ENCODE results near the gene CEBPG. TPM values are rescaled to one million over a fixed set of nuclear protein-coding genes. Genes with fewer than 3 reads are reported as not detected.
A peak's percentile ranks its signal among the peaks of the same experiment; 100 is the strongest.

The CEBPG gene
- total RNA-seq, 1 experiment from 2014 or later: 48.6 TPM

GRCh38 chr19:33388725-33389420 is 15.4 kb downstream of the CEBPG start:
- peaks cover 4% of the 10 kb centered on the region for H3K36me3 ChIP-seq (ENCODE audit: insufficient read depth, low read length, poor library complexity, severe bottlenecking)
- no peaks in the 10 kb centered on the region for H3K27me3 ChIP-seq (replicated peaks; ENCODE audit: insufficient read depth, low read depth, low read length, poor library complexity)
- H3K4me1 ChIP-seq (ENCODE audit: insufficient read depth, low read length, poor library complexity, severe bottlenecking): peaks cover 13% of the 10 kb centered on the region
- H3K4me3 ChIP-seq (ENCODE audit: low read depth, low read length, poor library complexity, severe bottlenecking): no peak overlapping the region
- BruUV-seq (replicated peaks): no TSS peak
- POLR2A ChIA-PET (ENCODE audit: low non-redundant PET): no interaction called here
- no peak for TF ChIP-seq EZH2 (IDR thresholded peaks at IDR 0.05; ENCODE audit: borderline replicate concordance, low read depth, low read length, poor library complexity, severe bottlenecking)
- no peaks in the 10 kb centered on the region for H3K9me3 ChIP-seq (ENCODE audit: low read depth, low read length, poor library complexity, severe bottlenecking)
- intact Hi-C loops (cut with micrococcal nuclease; ENCODE audit: unreplicated experiment): no loop called here
- no peak for DNase-seq (ENCODE audit: low spot score)
- CTCF ChIA-PET: no interaction called here
- H3K27ac ChIP-seq (ENCODE audit: low read depth, low read length, poor library complexity, severe bottlenecking): no peak overlapping the region

GRCh38 chr19:33389421-33390100 is 16.1 kb downstream of the CEBPG start:
- Histone ChIP-seq H3K36me3 (ENCODE audit: insufficient read depth, low read length, poor library complexity, severe bottlenecking) (no peaks in the 10 kb centered on the region), H3K27ac (ENCODE audit: low read depth, low read length, poor library complexity, severe bottlenecking) (peak overlapping the region; percentile 40), H3K4me3 (ENCODE audit: low read depth, low read length, poor library complexity, severe bottlenecking) (no peak overlapping the region), H3K27me3 (replicated peaks; ENCODE audit: insufficient read depth, low read depth, low read length, poor library complexity) (no peaks in the 10 kb centered on the region), H3K9me3 (ENCODE audit: low read depth, low read length, poor library complexity, severe bottlenecking) (no peaks in the 10 kb centered on the region), H3K4me1 (ENCODE audit: insufficient read depth, low read length, poor library complexity, severe bottlenecking) (peaks cover 13% of the 10 kb centered on the region)
- BruUV-seq (replicated peaks): no TSS peak
- intact Hi-C loops (cut with micrococcal nuclease; ENCODE audit: unreplicated experiment): no loop called here
- POLR2A ChIA-PET (ENCODE audit: low non-redundant PET): no interaction called here
- TF ChIP-seq EZH2 (IDR thresholded peaks at IDR 0.05; ENCODE audit: borderline replicate concordance, low read depth, low read length, poor library complexity, severe bottlenecking): no peak
- TF ChIP-seq CTCF (conservative IDR thresholded peaks at IDR 0.05; ENCODE audit: low read depth, low read length): no peak
- CTCF ChIA-PET: no interaction called here
- DNase-seq (ENCODE audit: low spot score): no peak

- no peak for TF ChIP-seq EZH2 (IDR thresholded peaks at IDR 0.05; ENCODE audit: borderline replicate concordance, low read depth, low read length, poor library complexity, severe bottlenecking)
- TF ChIP-seq CTCF (conservative IDR thresholded peaks at IDR 0.05; ENCODE audit: low read depth, low read length): no peak
- H3K4me3 ChIP-seq (ENCODE audit: low read depth, low read length, poor library complexity, severe bottlenecking): no peak overlapping the region
- no TSS peak for BruUV-seq (replicated peaks)
- peaks cover 13% of the 10 kb centered on the region for H3K4me1 ChIP-seq (ENCODE audit: insufficient read depth, low read length, poor library complexity, severe bottlenecking)
- no peak for DNase-seq (ENCODE audit: low spot score)
- H3K9me3 ChIP-seq (ENCODE audit: low read depth, low read length, poor library complexity, severe bottlenecking): no peaks in the 10 kb centered on the region
- ChIA-PET CTCF (interaction anchor here (0.5 kb wide), 1 partner anchor 135 kb away, joined by 4 read pairs; no protein-coding TSS in a partner anchor), POLR2A (ENCODE audit: low non-redundant PET) (no interaction called here)
- no peak overlapping the region for H3K27ac ChIP-seq (ENCODE audit: low read depth, low read length, poor library complexity, severe bottlenecking)
- no peaks in the 10 kb centered on the region for H3K36me3 ChIP-seq (ENCODE audit: insufficient read depth, low read length, poor library complexity, severe bottlenecking)
- no peaks in the 10 kb centered on the region for H3K27me3 ChIP-seq (replicated peaks; ENCODE audit: insufficient read depth, low read depth, low read length, poor library complexity)
- intact Hi-C loops (cut with micrococcal nuclease; ENCODE audit: unreplicated experiment): no loop called here
Observed at GRCh38 chr19:33390101-33390907, 16.8 kb downstream of the CEBPG start.
